H1 (cell line): ENCODE results near the gene BRD7. TPM values are rescaled to one million over a fixed set of nuclear protein-coding genes. Genes with fewer than 3 reads are reported as not detected.

Experiments
- CTCF ChIA-PET: fragments of 300-600 bp; sonication (Branson Sonifier 250); formaldehyde crosslinking; loops from one replicate; lab custom pipeline; 2021; ENCODE audit not compliant: partially characterized antibody; lab: Charles Lee
- POLR2A ChIA-PET: fragments of 300-600 bp; sonication (Branson Sonifier 250); formaldehyde crosslinking; loops from one replicate; lab custom pipeline; 2021; ENCODE audit warnings: inconsistent platforms; ENCODE audit not compliant: partially characterized antibody; lab: Charles Lee
- DNase-seq, 2 experiments: peaks; one replicate each; pipeline versions ENCODE4 v3.0.0 to v3.0.0-alpha.2; 2010 to 2022; ENCODE audit warnings: low spot score in 2 of 2, low read depth in 1 of 2, mixed read lengths in 1 of 2
- FAIRE-seq: peaks from 2 replicates; lab custom pipeline; 2011; peaks lifted over from hg19 to GRCh38; lab: Jason Lieb, UNC
- H2AFZ ChIP-seq: 2 replicates; pipeline ENCODE4 v1.8.1; 2012; ENCODE audit warnings: low read length, inconsistent platforms
- H2AK5ac ChIP-seq: 2 replicates; pipeline ENCODE4 v1.6.1; 2013; ENCODE audit warnings: low read depth, low read length
- H2BK120ac ChIP-seq: replicated peaks from 2 replicates; pipeline ENCODE3; 2013; ENCODE audit warnings: low read depth, low read length, inconsistent platforms
- H2BK12ac ChIP-seq: 2 replicates; pipeline ENCODE4 v1.6.1; 2013; ENCODE audit warnings: low read depth, low read length
- H2BK15ac ChIP-seq: 2 replicates; pipeline ENCODE4 v1.6.1; 2013; ENCODE audit warnings: low read length
- H2BK20ac ChIP-seq: 2 replicates; pipeline ENCODE4 v1.6.1; 2013; ENCODE audit warnings: low read length
- H2BK5ac ChIP-seq: 2 replicates; pipeline ENCODE4 v1.6.1; 2013; ENCODE audit warnings: low read depth, low read length
- H3K14ac ChIP-seq: 2 replicates; pipeline ENCODE4 v1.6.1; 2013; ENCODE audit warnings: inconsistent platforms; ENCODE audit not compliant: insufficient read length
- H3K18ac ChIP-seq: 2 replicates; pipeline ENCODE4 v1.6.1; 2013; ENCODE audit warnings: low read length; ENCODE audit errors: extremely low read depth
- H3K23ac ChIP-seq: 2 replicates; pipeline ENCODE4 v1.6.1; 2013; ENCODE audit warnings: inconsistent platforms; ENCODE audit not compliant: insufficient read length
- H3K23me2 ChIP-seq: 2 replicates; pipeline ENCODE4 v1.6.1; 2013; ENCODE audit warnings: low read depth, low read length
- H3K27ac ChIP-seq: 2 replicates; pipeline ENCODE4 v1.6.1; 2011; ENCODE audit warnings: low read depth, low read length, inconsistent platforms
- H3K27me3 ChIP-seq, 4 experiments: replicated peaks in 1 of 4; 1 replicate in 1 of 4; 2 replicates in 3 of 4; pipeline versions ENCODE4 v1.6.1 to v1.8.1; 2011 to 2013; ENCODE audit warnings: low read length in 3 of 4, mild to moderate bottlenecking in 3 of 4, inconsistent platforms in 2 of 4, mixed read lengths in 2 of 4, moderate library complexity in 1 of 4; ENCODE audit not compliant: control insufficient read depth in 3 of 4, insufficient read depth in 3 of 4; ENCODE audit errors: extremely low read depth in 1 of 4
- H3K36me3 ChIP-seq, 4 experiments: 2 replicates each; pipeline versions ENCODE4 v1.6.1 to v1.8.1; 2011 to 2013; ENCODE audit warnings: mild to moderate bottlenecking in 4 of 4, low read length in 3 of 4, moderate library complexity in 2 of 4, control low read depth in 1 of 4, inconsistent platforms in 1 of 4; ENCODE audit not compliant: insufficient read depth in 4 of 4, control insufficient read depth in 2 of 4
- H3K4ac ChIP-seq: replicated peaks from 2 replicates; pipeline ENCODE3; 2013; ENCODE audit warnings: low read length, low read depth, mixed read lengths, inconsistent platforms; ENCODE audit not compliant: insufficient read length
- H3K4me1 ChIP-seq, 4 experiments: replicated peaks in 1 of 4; 1 replicate in 1 of 4; 2 replicates in 3 of 4; pipeline versions ENCODE4 v1.6.1 to v1.8.1; 2011 to 2013; ENCODE audit warnings: low read length in 3 of 4, inconsistent platforms in 2 of 4, mixed read lengths in 1 of 4; ENCODE audit not compliant: insufficient read depth in 4 of 4, control insufficient read depth in 3 of 4
- H3K4me2 ChIP-seq, 2 experiments: 2 replicates each; pipeline versions ENCODE4 v1.6.1 to v1.8.1; 2011 to 2013; ENCODE audit warnings: low read depth in 2 of 2, low read length in 2 of 2, control low read depth in 1 of 2, inconsistent platforms in 1 of 2, mild to moderate bottlenecking in 1 of 2; ENCODE audit not compliant: insufficient read depth in 1 of 2
- H3K4me3 ChIP-seq, 4 experiments: fragments of 200-600, 300-600 bp in 1 of 4; sonication (generic), shearing (Covaris generic), sonication (Bioruptor Twin) in 1 of 4; 2 replicates each; pipeline versions ENCODE4 v1.5.1 to v1.8.1; 2011 to 2016; ENCODE audit warnings: low read length in 4 of 4, low read depth in 3 of 4, control low read depth in 2 of 4, inconsistent platforms in 2 of 4, mild to moderate bottlenecking in 2 of 4, mixed read lengths in 1 of 4, moderate library complexity in 1 of 4; ENCODE audit not compliant: insufficient read depth in 2 of 4; ENCODE audit errors: extremely low read depth in 1 of 4
- H3K56ac ChIP-seq: replicated peaks from 2 replicates; pipeline ENCODE3; 2013; ENCODE audit warnings: low read depth, mild to moderate bottlenecking, mixed read lengths, low read length, inconsistent platforms; ENCODE audit not compliant: insufficient read length
- H3K79me1 ChIP-seq: 2 replicates; pipeline ENCODE4 v1.6.1; 2013; ENCODE audit warnings: low read depth, low read length, control low read depth
- H3K79me2 ChIP-seq, 2 experiments: 2 replicates each; pipeline versions ENCODE4 v1.6.1 to v1.8.1; 2012 to 2013; ENCODE audit warnings: low read length in 2 of 2, mild to moderate bottlenecking in 2 of 2, inconsistent platforms in 1 of 2; ENCODE audit not compliant: insufficient read depth in 2 of 2, control insufficient read depth in 1 of 2
- H3K9ac ChIP-seq, 4 experiments: replicated peaks in 1 of 4; 1 replicate in 1 of 4; 2 replicates in 3 of 4; pipeline versions ENCODE4 v1.6.1 to v1.8.1; 2011 to 2013; ENCODE audit warnings: low read depth in 3 of 4, low read length in 3 of 4, control low read depth in 2 of 4, mild to moderate bottlenecking in 2 of 4, moderate library complexity in 2 of 4, inconsistent platforms in 1 of 4; ENCODE audit errors: extremely low read depth in 1 of 4
- H3K9me3 ChIP-seq, 2 experiments: 2 replicates each; pipeline versions ENCODE4 v1.6.1 to v1.8.1; 2012 to 2013; ENCODE audit warnings: mild to moderate bottlenecking in 2 of 2, moderate library complexity in 2 of 2, control low read depth in 1 of 2, inconsistent platforms in 1 of 2, low read depth in 1 of 2, low read length in 1 of 2, mixed read lengths in 1 of 2; ENCODE audit not compliant: insufficient read depth in 2 of 2
- H4K20me1 ChIP-seq, 2 experiments: replicated peaks in 1 of 2; 2 replicates each; pipeline versions ENCODE3 to v1.8.1; 2011 to 2013; ENCODE audit warnings: inconsistent platforms in 2 of 2, low read length in 2 of 2, mild to moderate bottlenecking in 1 of 2; ENCODE audit not compliant: insufficient read depth in 2 of 2, control insufficient read depth in 1 of 2
- H4K5ac ChIP-seq: 2 replicates; pipeline ENCODE4 v1.6.1; 2013; ENCODE audit warnings: low read length, low read depth, mixed read lengths, inconsistent platforms; ENCODE audit not compliant: insufficient read length
- H4K8ac ChIP-seq: 2 replicates; pipeline ENCODE4 v1.8.0; 2013; ENCODE audit warnings: mild to moderate bottlenecking, moderate library complexity, low read length, inconsistent platforms; ENCODE audit not compliant: insufficient read depth; ENCODE audit errors: extremely low read depth
- H4K91ac ChIP-seq: replicated peaks from 2 replicates; pipeline ENCODE3; 2013; ENCODE audit warnings: low read length, mixed read lengths, inconsistent platforms; ENCODE audit not compliant: insufficient read length
- CBX5 ChIP-seq: fragments of 300-800, 300-1000 bp; sonication (generic); IDR thresholded peaks from 2 replicates; pipeline ENCODE4 v1.7.1; 2016; ENCODE audit warnings: antibody characterized with exemption, low read length, low read depth
- CEBPB ChIP-seq: IDR thresholded peaks from 2 replicates; pipeline ENCODE4 v1.6.1; 2012; ENCODE audit warnings: low read depth, low read length
- EP300 ChIP-seq, 2 experiments: IDR thresholded peaks; 1 replicate in 1 of 2; 2 replicates in 1 of 2; pipeline ENCODE4 v1.6.1; 2011 to 2012; ENCODE audit warnings: low read depth in 2 of 2, low read length in 2 of 2, mild to moderate bottlenecking in 2 of 2, borderline replicate concordance in 1 of 2, inconsistent platforms in 1 of 2, moderate library complexity in 1 of 2
- FOSL1 ChIP-seq: IDR thresholded peaks from 2 replicates; pipeline ENCODE4 v1.6.1; 2011; ENCODE audit warnings: mild to moderate bottlenecking, low read depth, low read length, moderate library complexity; ENCODE audit not compliant: insufficient read depth
- POLR2A ChIP-seq, 2 experiments: IDR thresholded peaks; 1 replicate in 1 of 2; 2 replicates in 1 of 2; pipeline ENCODE4 v1.6.1; 2011; ENCODE audit warnings: low read depth in 2 of 2, low read length in 2 of 2, mild to moderate bottlenecking in 2 of 2; ENCODE audit errors: control extremely low read depth in 1 of 2
- POU5F1 ChIP-seq: IDR thresholded peaks from 2 replicates; pipeline ENCODE4 v1.6.1; 2011; ENCODE audit warnings: low read depth, mild to moderate bottlenecking, low read length, moderate library complexity
- RAD21 ChIP-seq, 2 experiments: IDR thresholded peaks in 1 of 2; conservative IDR thresholded peaks in 1 of 2; 2 replicates each; pipeline ENCODE4 v1.6.1; 2011; ENCODE audit warnings: low read depth in 2 of 2, low read length in 2 of 2, improper control_type of control experiment in 1 of 2, inconsistent platforms in 1 of 2, mild to moderate bottlenecking in 1 of 2, moderate library complexity in 1 of 2
- SAP30 ChIP-seq: fragments of 300-600 bp; sonication (generic); IDR thresholded peaks from 2 replicates; pipeline ENCODE4 v1.7.1; 2012; ENCODE audit warnings: low read length, moderate library complexity, mild to moderate bottlenecking, inconsistent platforms; ENCODE audit not compliant: insufficient read depth, insufficient replicate concordance
- SIRT6 ChIP-seq: IDR thresholded peaks from one replicate; pipeline ENCODE4 v1.7.1; 2012; ENCODE audit warnings: low read length, inconsistent platforms
- SP2 ChIP-seq: IDR thresholded peaks from 2 replicates; pipeline ENCODE4 v1.6.1; 2012; ENCODE audit warnings: mild to moderate bottlenecking, low read length, inconsistent platforms
- WGBS, 2 experiments: shearing (Covaris generic) in 1 of 2; methylation state at CpG; one replicate each; pipeline versions ENCODE4 v1.1.6 to v1.1.7; 2013 to 2015; ENCODE audit warnings: low lambda C conversion rate in 2 of 2, mixed read lengths in 2 of 2, inconsistent platforms in 1 of 2, low coverage in 1 of 2, missing lambda C conversion rate in 1 of 2; ENCODE audit not compliant: insufficient replicate concordance in 2 of 2, insufficient coverage in 1 of 2, insufficient read length in 1 of 2; ENCODE audit errors: extremely low coverage in 1 of 2, missing lambda C conversion rate in 1 of 2; 5-methylcytosine and 5-hydroxymethylcytosine counted together
- polyA plus RNA-seq, 7 experiments: library from polyadenylated mRNA; depleted of rRNA in 3 of 7; stranded (reverse) in 5 of 7; unstranded in 2 of 7; fragments of >200 nt in 5 of 7; fragments of 200-250 nt in 2 of 7; gene quantifications; 1 replicate in 5 of 7; 2 replicates in 1 of 7; 4 replicates in 1 of 7; pipeline versions ENCODE4 v1.2.1 to v1.2.3, GENCODE V29; 2011 to 2013; ENCODE audit warnings: missing spikeins in 2 of 7, mixed read lengths in 2 of 7
- total RNA-seq: library from RNA; stranded (reverse); fragmentation: NEBNext Ultra II Directional; extraction: Animal tissue kit (Norgen Biotek cat#: 25700); gene quantifications from 2 replicates; pipeline ENCODE4 v1.2.1, GENCODE V29; 2021
- TF ChIP-seq, protein P1 (sequence below): IDR thresholded peaks from 2 replicates; pipeline ENCODE4 v1.6.1; 2011; ENCODE audit warnings: low read depth, mild to moderate bottlenecking, low read length; ENCODE audit not compliant: insufficient read depth

The BRD7 gene
- total and polyA plus RNA-seq, 2 of the 8 experiments (the other 6 are each of a cell fraction or from before 2014, with no cell fraction given), result 42.5 to 120 TPM

DNA sequence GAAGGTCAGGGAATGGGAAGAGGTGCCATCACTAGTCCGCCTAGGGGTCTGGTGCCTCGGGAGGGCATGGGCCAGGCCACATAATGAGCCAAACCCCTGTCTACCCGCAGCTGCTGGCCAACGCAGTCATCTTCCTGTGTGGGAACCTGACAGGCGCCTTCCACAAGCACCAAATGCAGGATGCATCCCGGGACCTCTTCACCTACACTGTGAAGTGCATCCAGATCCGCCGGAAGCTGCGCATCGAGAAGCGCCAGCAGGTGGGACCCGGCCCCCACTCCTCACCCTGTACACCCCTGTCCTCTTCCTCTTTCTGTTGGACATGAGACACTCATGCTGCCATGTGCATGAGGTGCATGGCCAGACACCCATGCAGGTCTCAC lies 76.2 kb downstream of the BRD7 start:
- H4K20me1 ChIP-seq, result peaks cover 0 to 2% of the 10 kb centered on the region in 2 experiments
- H4K91ac ChIP-seq, result no peak overlapping the region
- 100% methylated on average over 6 of the region's 12 CpGs; no CpG with 5 or more reads in 1 of the 2 experiments for WGBS, 2 experiments
- no peak overlapping the region for H2BK5ac ChIP-seq
- CTCF ChIA-PET, result interaction anchor here (0.6 to 2.6 kb wide), 3 partner anchors 38 to 82 kb away, joined by 3 to 8 read pairs (median 3); no protein-coding TSS in a partner anchor
- no peak overlapping the region for H2AK5ac ChIP-seq
- H3K9ac ChIP-seq, result no peak overlapping the region
- no peak overlapping the region for H3K4me3 ChIP-seq
- H4K8ac ChIP-seq, result no peak overlapping the region; the same call in 1 of the 2 replicates
- FAIRE-seq (no peak), DNase-seq (no peak)
- H3K4me2 ChIP-seq, result no peak overlapping the region
- H3K23ac ChIP-seq, result no peak overlapping the region
- no peak overlapping the region for H3K27ac ChIP-seq
- H2BK12ac ChIP-seq, result no peak overlapping the region
- no peak for TF ChIP-seq POLR2A (IDR thresholded peaks at IDR 0.05; ENCODE audit: control extremely low read depth in 1 of 2, low read depth in 2 of 2, low read length in 2 of 2)
- TF ChIP-seq CEBPB, result no peak
- TF ChIP-seq CBX5, result no peak
- TF ChIP-seq SP2, result no peak
- TF ChIP-seq, protein P1, sequence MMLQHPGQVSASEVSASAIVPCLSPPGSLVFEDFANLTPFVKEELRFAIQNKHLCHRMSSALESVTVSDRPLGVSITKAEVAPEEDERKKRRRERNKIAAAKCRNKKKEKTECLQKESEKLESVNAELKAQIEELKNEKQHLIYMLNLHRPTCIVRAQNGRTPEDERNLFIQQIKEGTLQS, result no peak
- no peak for TF ChIP-seq EP300 (IDR thresholded peaks at IDR 0.05; ENCODE audit: borderline replicate concordance in 1 of 2, low read depth in 2 of 2, low read length in 2 of 2)
- no peak for TF ChIP-seq SIRT6
- TF ChIP-seq FOSL1, result no peak
- no peak for TF ChIP-seq POU5F1
- no peak for TF ChIP-seq SAP30
- TF ChIP-seq RAD21 (IDR thresholded peaks at IDR 0.05 in 1 of 2, conservative IDR thresholded peaks at IDR 0.05 in 1 of 2; ENCODE audit: low read depth in 2 of 2, low read length in 2 of 2), result no peak
- no peaks in the 10 kb centered on the region for H3K79me2 ChIP-seq
- no peak overlapping the region for H4K5ac ChIP-seq
- H3K56ac ChIP-seq, result no peak overlapping the region
- H3K27me3 ChIP-seq, result no peaks in the 10 kb centered on the region
- H3K9me3 ChIP-seq, result no peaks in the 10 kb centered on the region
- no peak overlapping the region for H3K4ac ChIP-seq
- no peak overlapping the region for H2BK15ac ChIP-seq
- H2BK20ac ChIP-seq, result no peak overlapping the region
- H3K36me3 ChIP-seq, result no peaks in the 10 kb centered on the region
- H2AFZ ChIP-seq, result no peak overlapping the region
- H3K14ac ChIP-seq, result no peak overlapping the region
- no peak overlapping the region for H3K18ac ChIP-seq
- no peaks in the 10 kb centered on the region; the same call in 1 of the 2 replicates for H3K79me1 ChIP-seq
- no peak overlapping the region for H2BK120ac ChIP-seq
- H3K23me2 ChIP-seq, result no peaks in the 10 kb centered on the region
- peaks cover 0 to under 1% (median 0%) of the 10 kb centered on the region in 4 experiments; a peak in 1 of 7 replicates for H3K4me1 ChIP-seq
- POLR2A ChIA-PET, result no interaction called here
